Stimulated activated CD8-positive, alpha-beta memory T cell treated with anti-CD3 and anti-CD28 coated beads, Interleukin-4, amount 100 ng/mL, for 4 hours (primary cell): ENCODE measurements around the gene IDI1.
"Not testable (repeated sequence)": the region's sequence is repeated elsewhere in the genome, so short reads cannot be mapped to it uniquely, and the experiment has no call there.

Experiments used
- DNase-seq, 2 donors: peaks; one replicate each; pipeline ENCODE4 v3.0.0-alpha.2; 2020; ENCODE audit warnings: low read depth in 2 of 2, low spot score in 1 of 2

The IDI1 gene

DNA sequence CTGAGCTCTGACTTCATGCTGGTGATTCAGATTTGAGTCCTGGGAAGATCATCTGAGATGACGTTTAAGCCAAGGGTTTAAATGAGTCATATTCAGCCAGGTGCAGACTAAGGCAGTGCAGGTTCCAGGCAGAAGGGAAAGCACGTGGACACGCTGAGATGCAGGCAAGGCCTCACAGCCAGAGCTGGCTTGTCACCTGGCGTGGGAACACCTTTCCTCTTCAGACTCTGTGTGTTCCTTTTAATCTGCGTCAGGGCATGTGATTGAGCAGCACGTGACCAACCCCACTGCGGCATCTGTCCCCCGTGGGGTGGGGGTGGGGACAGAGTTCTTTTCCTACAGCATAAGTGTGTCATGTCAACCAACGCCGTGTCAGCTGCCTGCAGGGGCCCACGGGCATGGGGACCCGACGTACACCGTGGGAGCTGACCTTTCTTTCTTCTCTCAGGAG lies 12.6 kb downstream of the IDI1 start:
- no peak for DNase-seq

DNA sequence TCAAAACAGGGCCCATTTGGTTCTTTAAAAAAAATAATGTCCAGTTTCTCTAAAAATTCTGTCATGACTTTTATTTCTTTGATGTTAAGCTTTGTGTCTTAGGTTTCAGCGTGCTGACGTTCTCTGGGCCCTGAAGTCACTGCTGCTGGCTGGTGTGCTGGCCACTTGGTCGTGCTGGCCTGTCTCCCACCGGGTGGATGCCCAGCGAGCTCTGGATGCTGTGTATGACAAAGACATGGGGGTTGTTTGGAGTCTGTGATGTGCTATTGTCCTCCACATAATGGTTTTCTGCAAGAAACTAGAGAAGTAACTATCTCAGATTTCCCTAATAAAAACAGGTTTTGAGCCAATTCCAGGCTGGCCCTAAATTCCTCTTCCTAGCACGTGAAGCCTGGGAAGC lies 13.7 kb downstream of the IDI1 start:
- no peak for DNase-seq

DNA sequence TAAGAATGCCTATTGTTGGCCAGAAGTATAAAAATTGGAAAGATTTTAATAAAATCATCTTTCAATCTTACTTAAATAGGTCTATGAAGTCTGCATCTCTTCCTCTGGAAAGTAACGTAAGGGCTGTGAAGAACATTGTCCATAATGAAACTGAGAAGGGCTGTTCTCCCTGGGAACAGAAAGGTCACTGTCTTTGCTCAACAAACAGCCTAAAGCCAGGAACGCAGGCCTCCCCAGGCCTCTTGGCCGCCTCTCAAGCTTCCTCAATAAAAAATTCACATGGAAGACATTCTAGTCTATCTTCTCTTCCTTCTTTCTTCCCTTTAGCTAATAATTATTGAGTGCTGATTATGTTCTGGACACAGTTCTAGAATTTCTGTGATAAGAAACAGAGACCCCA lies 14.2 kb downstream of the IDI1 start:
- DNase-seq = no peak

DNA sequence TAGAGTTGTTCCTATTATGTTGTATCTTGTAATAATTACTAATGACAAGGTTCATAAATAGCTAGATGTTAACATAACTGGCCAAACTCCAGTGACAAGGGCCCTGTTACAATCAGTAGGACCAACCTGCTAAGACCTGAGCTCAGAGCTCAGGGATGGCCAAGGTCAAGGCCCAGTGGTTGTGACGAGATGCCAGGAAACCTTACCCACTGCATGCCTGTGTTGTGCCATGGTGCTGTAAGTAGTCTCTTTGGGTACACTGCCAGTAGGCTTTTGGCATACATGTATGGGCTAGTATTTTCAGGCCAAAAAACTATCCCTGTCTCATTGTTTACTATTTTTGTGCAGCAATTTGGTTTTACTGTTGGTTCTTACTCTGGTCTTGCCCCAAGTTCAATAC lies 15.3 kb downstream of the IDI1 start:
- no peak for DNase-seq

DNA sequence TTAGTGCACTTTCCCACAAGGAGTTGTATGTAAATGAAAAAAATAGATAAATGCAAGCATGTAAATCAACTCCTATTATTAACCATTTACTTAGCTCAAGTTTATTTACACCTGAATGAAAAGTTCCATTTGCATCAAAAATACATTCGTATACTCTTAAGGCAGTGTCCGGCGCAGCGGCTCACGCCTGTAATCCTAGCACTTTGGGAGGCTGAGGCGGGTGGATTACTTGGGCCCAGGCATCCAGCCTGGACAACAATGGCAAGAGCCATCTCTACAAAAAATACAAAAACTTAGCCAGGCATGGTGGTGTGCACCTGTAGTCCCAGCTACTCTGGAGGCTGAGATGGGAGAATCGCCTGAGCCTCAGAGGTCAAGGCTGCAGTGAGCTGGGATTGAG lies 19.1 kb downstream of the IDI1 start:
- DNase-seq = no peak

DNA sequence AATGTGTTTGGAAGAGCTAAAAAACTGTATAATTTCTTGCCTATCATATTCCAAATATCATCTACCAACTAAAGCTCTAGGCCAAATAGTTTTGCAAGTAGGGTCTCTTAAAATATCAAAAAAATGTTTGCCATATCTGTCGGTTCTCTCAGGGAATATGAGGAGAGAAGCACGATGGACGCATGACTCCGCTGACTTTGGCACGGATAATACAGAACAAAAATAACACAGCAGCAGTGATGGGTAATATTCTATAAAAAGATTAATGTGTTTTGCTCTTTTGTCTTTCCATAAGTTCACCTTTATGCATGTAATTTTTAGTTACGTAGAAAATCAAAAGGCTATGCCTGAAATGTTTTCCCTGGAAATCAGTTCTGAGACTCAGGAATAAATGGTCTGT lies 22.3 kb downstream of the IDI1 start:
- no peak for DNase-seq

DNA sequence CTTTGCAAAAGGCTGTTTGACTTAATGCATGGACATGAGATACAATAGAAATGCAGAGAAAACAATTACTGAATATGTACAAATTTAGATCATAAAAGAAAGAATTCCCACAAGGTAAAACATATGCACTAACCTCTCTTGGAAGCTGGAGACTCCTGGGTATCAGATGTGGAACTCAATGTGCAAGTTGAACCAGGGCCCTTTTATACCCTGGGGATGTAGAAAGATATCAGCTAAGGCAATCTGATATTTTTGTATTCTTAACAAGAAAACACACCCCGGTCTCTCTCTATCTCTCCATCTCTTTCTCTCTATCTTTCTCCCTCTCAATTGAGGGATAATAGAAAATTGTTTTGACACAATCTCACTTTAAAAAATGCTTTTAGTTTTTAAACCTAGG lies 23.2 kb downstream of the IDI1 start, which contains the start of gene IDI2:
Gene IDI2, minus strand, starts transcription at position 177 of the 400 bp plus-strand sequence. CDS start 1,136 bp downstream, outside the sequence.
- no peak for DNase-seq

DNA sequence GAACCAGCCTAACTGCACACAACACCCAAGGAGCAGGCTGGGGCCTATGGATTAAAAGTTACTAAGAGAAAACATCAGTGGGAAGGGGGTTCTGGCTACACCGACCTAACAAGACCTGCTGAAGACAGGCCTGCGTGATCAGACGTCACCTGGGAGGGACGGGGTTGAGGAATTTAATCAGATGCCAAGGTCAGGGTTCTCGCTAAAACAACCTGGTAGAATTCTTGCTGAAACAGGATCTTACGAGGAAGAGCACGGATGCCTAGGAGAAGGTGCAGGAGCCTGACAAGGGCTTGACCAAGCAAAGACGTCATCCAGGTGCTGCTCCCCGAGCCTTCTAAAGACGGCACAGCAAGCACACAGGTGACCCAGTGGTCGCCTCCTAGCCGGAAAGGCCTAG lies 24.8 kb downstream of the IDI1 start:
- DNase-seq = no peak

DNA sequence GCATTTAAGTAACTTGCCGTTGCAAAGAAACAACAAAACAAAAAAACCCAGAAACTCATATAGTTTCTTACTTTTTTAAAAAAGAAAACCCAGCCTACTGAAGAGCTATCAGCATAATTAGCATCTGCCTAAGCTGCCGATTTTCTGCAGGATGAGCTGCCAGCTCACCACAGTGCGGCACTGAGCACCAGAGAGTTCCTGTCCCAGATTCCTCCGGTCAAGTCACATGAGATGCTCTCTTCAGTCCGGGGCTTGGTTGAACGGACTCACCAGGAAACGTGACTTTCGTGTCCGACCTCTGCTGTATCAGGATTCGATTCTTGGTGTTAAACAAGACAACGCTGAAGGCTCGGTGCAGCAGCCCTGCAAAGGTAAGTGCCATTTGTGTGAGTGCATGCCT lies 26.5 kb downstream of the IDI1 start:
- DNase-seq = no peak

DNA sequence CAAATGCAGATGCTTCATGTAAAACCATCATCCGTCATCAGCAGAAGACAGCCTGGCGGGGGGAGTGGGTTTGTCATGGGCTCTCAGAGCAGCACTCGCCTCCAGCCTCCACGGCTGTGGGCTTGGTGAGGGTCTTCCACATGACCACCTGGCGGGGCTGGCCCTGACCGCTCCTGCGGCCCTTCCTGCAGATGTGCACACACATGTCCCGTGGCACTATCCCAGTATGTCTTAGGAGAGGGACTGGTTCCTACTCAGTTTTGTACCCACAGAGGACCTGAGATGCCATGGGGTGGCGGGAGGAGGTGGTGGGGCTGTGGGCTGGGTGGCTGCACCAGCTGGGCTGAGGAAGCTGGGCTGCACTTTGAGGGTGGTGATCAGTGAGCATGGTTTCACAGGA lies 28.0 kb downstream of the IDI1 start:
- no peak for DNase-seq

DNA sequence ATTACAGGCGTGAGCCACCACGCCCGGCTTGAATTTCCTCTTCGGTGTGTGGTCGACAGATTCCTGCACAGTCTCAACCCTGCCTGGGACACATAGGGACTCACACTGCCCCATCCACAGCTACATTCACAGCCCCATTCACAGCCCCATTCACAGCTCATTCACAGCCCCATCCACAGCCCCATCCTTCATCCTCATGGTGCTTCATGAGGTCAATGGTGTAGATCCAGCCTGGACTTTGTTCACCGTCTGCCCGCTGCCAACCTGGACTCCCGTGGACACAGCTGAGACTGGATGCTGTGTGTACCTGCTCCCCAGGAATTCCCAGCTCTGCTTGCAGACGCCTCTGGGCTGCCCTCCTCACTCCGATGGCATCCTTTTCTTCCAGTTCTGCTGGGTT lies 28.5 kb downstream of the IDI1 start:
- no peak for DNase-seq

DNA sequence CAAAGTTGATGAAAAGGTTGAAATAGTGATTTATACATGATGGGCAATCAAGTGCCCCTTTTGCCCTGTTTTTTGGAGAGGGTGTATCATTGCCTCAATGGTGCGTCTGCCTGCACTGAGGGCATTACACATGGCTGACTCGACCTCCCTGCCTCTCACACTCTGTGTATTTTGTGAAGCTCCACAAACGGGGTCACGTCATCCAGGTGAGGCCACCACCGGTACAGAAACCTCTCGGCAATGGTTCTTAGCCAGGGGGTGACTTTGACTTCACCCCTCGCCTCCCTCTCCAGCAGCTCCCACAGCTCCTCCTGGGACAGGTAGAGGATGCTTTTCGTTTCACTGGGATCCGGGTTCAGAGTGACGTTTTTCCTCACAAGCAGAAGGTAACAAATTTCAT lies 29.6 kb downstream of the IDI1 start:
- DNase-seq = no peak

DNA sequence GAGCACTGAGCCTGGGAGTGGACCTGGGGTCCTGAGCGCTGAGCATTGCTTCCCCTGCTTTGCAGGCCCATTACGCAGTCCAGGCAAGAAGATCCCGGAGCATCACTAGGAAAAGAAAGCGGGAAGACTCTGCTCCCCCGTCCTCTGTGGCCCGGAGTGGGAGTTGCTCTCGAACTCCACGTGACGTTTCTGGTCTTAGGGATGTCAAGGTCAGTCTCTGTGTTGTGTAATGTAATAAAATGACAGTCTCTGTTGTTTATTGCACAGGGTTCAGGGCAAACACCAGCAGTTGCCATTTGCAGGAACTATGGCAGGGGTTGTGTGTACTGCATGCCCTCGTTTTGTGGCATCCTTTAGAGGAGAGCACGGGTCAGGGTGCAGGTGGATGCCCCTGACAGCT lies 33.2 kb downstream of the IDI1 start:
- no peak for DNase-seq

DNA sequence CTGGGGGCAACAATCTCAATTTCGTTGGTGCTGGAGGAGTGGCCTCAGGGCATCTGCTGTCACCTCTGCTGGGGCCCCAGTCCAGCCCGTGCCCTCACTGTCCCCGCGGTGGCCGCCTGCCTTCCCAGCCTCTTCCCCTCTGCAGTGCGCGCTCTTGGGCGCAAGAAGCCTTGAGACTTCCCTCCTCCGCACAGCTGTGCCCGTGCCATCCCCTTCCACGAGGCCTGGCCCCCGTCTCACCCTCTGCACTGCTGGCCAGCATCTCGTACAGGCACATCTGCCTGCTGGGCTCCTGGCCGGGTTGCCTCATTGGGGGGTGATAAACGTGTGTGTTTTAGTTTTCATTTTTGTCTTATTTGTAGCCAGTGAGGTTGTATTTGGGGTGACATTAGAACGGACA lies 37.2 kb downstream of the IDI1 start:
- no peak for DNase-seq

DNA sequence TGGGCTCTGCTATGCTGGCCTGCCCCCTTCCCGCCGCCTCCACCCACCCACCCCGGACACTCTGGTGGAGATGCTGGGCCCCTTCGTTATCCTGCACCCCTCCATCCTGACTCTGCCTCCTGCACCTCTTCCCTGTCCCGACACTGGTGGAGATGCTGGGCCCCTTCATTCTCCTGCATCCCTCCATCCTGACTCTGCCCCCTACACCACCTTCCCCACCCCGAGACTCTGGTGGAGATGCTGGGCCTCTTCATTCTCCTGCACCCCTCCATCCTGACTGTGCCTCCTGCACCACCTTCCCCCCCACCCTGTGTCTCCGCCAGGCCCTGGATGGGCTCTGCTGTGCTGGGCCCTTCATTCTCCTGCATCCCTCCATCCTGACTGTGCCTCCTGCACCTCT lies 38.2 kb downstream of the IDI1 start:
- no peak for DNase-seq

DNA sequence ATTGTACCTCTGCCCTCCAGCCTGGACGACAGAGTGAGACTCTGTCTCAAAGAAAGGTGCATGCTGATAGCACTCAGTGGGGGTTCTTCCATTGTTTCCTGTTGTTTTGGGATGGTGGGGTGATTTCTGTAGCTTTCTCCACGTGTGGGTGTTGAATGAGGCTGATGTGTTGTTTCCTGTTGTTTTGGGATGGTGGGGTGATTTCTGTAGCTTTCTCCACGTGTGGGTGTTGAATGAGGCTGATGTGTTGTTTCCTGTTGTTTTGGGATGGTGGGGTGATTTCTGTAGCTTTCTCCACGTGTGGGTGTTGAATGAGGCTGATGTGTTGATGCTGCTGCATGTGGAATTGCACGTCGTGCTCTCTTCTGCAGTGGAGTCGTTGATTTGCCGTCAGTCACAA lies 39.0 kb downstream of the IDI1 start:
- not testable (repeated sequence) for DNase-seq

DNA sequence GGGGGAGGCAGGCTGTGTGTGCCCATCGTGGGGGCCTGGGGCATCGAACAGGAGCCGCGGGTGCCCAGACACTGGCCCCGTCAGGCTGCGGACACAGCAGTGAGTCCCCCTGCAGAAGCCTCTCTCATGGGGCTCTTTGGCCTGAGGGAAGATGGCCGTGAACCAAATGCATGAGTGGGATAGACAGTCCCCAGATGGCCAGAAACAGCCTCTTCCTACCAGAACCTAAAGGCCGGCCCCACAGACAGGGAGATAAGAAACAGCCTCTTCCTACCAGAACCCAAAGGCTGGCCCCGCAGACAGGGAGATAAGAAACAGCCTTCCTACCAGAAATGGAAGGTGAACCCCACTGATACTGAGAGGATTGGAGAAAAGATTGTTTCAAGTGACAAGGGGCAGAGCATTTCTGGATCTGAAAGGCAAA lies 39.8 kb downstream of the IDI1 start:
- no peak for DNase-seq

DNA sequence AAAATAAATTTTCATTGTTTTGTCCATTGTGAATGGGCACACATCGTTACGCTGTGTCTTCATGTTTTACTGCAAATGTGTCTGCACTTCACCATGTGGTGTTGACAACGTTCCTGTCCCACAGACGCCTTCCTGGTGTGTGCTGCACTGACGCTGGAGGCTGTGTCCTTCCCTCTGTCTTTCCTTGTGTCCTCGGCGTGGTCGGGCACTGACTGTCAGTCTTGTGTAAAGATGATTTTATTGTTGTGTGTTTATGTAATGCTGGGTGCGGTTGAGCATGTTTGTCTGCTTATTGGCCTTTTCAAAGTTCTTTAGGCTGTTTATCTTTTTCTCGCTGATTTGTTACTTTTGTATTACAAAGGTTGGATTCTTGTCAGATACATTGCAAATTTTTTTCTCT lies 41.3 kb downstream of the IDI1 start:
- no peak for DNase-seq

DNA sequence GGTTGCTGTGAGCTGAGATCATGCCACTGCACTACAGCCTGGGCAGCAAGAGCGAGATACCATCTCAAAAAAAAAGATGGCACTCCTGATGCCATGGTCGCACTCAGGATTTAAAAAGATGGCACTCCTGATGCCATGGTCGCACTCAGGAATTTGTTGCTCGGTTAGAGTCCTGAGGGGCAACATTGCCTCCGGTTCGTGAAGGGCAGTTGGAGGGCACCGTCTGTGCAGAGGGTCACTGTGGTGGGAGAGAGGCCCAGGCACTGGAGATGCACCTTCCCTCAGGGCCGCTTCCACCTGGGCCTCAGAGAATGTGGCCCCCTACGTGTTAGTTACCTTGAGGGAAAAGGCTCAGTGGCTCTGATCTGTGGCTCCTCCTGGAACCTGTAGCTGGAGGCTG lies 42.3 kb downstream of the IDI1 start:
- no peak for DNase-seq

DNA sequence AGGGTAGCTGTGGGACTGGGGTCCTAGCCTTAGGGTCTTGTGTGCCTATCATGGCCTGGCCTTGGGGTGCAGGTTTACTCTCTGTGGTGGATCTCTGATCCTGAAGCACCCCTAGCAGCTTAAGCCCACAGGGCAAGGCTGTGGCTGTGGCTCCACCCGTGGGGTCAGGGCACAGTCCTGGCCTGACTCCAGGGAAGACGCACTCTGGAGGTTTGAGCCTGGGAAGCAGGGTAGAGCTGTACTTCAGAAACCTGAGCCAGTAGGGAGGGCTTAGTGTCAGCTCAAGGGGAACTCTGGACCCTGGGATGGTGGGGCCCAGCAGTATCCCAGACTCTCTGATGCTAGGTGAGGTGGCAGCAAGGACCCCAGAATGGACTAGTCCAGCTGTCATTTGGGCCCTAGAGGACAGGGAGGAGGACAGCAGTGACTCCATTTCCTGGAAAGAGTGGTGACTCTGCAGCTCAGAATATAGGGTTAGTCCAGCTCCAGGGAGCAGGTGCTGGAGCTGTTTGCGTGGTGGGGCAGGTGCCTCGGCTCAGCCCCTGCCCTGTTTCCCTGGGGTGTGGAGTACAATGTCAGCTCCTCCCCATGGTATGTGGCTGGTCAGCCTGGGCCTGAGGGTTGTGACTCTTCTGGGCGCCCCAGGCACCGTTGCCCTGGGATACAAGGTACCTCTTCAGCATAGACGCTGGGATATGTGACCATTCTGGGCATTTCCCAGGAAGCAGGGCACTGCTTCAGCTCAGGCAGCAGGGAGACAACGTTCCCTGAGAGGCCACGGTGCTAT lies 44.8 kb downstream of the IDI1 start:
- DNase-seq = no peak

DNA sequence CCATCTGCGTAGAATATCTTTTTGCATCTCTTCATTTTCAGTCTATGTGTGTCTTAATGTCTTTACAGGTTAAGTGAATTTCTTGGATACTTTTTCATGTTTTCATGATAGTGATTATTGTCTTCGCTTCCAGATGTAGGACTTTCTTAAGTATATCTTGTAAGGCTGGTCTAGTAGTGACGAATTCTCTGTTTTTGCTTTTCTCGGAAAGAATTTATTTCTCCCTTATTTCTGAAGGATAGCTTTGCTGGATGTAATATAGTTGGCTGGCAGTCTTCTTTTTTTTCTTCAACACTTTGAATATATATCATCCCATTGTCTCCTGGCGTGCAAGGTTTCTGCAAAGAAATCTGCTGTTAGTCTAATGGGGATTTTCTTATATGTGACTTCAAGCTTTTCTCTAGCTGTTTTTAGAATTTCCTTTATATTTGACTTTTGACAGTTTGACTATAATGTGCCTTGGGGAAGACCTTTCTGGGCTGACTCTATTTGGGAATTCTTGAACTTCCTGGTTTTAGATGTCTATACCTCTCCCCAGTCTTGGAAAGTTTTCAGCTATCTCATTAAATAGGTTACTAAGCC lies 46.4 kb downstream of the IDI1 start:
- no peak for DNase-seq

DNA sequence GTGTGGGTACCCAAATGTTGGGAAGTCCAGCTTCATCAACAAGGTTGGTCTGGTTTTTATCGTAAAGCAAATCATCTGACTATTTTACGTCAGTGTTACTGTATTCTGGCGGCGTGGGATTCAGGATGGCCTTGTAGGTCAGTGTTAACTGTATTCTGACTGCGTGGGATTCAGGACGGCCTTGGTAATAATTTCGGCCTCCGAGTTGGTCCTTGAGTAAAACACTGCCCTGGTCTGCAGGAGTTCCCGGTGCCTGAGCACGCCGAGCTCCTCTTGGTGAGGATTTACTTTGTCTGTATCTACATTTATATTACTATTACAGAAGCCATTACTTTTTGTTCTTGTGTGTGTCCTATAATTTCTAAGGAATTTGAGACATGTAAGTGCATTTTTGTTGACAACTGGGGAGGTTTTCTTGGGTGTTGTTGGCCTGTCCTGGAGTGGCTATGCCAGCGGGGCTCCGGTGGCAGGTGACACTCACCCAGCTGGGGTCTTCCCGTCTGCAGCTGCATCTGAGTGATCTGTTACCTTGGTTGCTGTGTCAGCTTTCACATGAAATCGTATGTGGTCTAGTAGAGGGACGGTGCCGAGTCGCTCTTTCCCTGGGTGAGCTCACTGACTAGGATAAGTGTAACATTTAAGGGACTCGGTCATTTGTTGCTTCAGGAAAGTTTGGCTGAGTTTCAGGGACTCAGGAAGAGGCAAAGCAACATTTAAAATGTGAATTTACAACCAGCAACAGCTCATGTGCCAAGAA lies 51.5 kb downstream of the IDI1 start:
- DNase-seq = no peak
